Heart right ventricle (tissue), 16 donors: Measurements from ENCODE around the gene ZBTB8OS. TPM values are rescaled to one million over a fixed set of nuclear protein-coding genes. Genes with fewer than 3 reads are reported as not detected.
"Not testable (repeated sequence)": the region's sequence is repeated elsewhere in the genome, so short reads cannot be mapped to it uniquely, and the experiment has no call there.

ENCODE experiments used
- ATAC-seq, 8 donors: fragments of 200-7000 bp; cut with Tn5 transposase; one replicate each; pipeline ENCODE4 v1.9.1; 2020; ENCODE audit warnings: mild to moderate bottlenecking in 8 of 8, moderate library complexity in 8 of 8, moderate number of reproducible peaks in 1 of 8
- DNase-seq, 2 donors: peaks; one replicate each; pipeline ENCODE4 v3.0.0-alpha.2; 2020
- H3K27ac ChIP-seq, 10 donors: fragments of 200-600 bp; sonication (generic) in 2 of 10; one replicate each; pipeline versions ENCODE4 v1.5.0 to v1.8.0; 2020 to 2022; ENCODE audit warnings: mild to moderate bottlenecking in 3 of 10
- H3K27me3 ChIP-seq, 7 donors: fragments of 200-600 bp; one replicate each; pipeline ENCODE4 v1.8.0; 2021 to 2022; ENCODE audit warnings: mild to moderate bottlenecking in 2 of 7
- H3K36me3 ChIP-seq, 9 donors: fragments of 200-600 bp; sonication (generic) in 1 of 9; one replicate each; pipeline versions ENCODE4 v1.5.0 to v1.8.0; 2020 to 2022; ENCODE audit warnings: mild to moderate bottlenecking in 2 of 9
- H3K4me1 ChIP-seq, 9 donors: fragments of 200-600 bp; sonication (generic) in 1 of 9; one replicate each; pipeline versions ENCODE4 v1.5.0 to v1.8.0; 2020 to 2022; ENCODE audit warnings: mild to moderate bottlenecking in 4 of 9
- H3K4me3 ChIP-seq, 10 donors: fragments of 200-600 bp; sonication (generic) in 2 of 10; one replicate each; pipeline versions ENCODE4 v1.5.0 to v1.8.0; 2020 to 2022; ENCODE audit warnings: mild to moderate bottlenecking in 7 of 10, moderate library complexity in 2 of 10
- H3K9me3 ChIP-seq, 11 donors: fragments of 200-600 bp in 10 of 11; sonication (generic) in 2 of 11; one replicate each; pipeline versions ENCODE4 v1.5.0 to v1.8.0; 2013 to 2022; ENCODE audit warnings: mild to moderate bottlenecking in 2 of 11, control low read depth in 1 of 11, moderate library complexity in 1 of 11
- WGBS, 2 donors: extraction: QIAGEN DNeasy Blood & Tissue Kit; methylation state at CpG; one replicate each; pipeline ENCODE4 v1.1.7; 2013; ENCODE audit warnings: inconsistent platforms in 1 of 2; 5-methylcytosine and 5-hydroxymethylcytosine counted together
- intact Hi-C, 10 donors: fragments of 100-400 bp; cut with DNase I; formaldehyde crosslinking; loops; one replicate each; pipeline versions ENCODE4 v1.11.1 to v1.14.2; 2022
- long read RNA-seq, 3 donors: library from polyadenylated mRNA; unstranded; transcript quantifications; one replicate each; pipeline ENCODE4 v2.0.0, GENCODE V29; 2020 to 2021
- polyA plus RNA-seq, 2 donors: library from polyadenylated mRNA; stranded (reverse); fragments of 200-250 nt; gene quantifications; one replicate each; pipeline ENCODE4 v1.2.3, GENCODE V29; 2013
- total RNA-seq, 10 donors: library from RNA; stranded (reverse); fragmentation: NEBNext Ultra II Directional in 3 of 10; extraction: Animal tissue kit (Norgen Biotek cat#: 25700) in 3 of 10; gene quantifications; one replicate each; pipeline versions ENCODE4 v1.2.1 to v1.2.4, GENCODE V29; 2021 to 2023
- TF ChIP-seq, protein P1 (sequence below), 9 donors: fragments of 200-600 bp; sonication (generic) in 2 of 9; IDR thresholded peaks; one replicate each; pipeline versions ENCODE4 v1.5.0 to v1.8.0; 2021 to 2022; ENCODE audit warnings: antibody characterized with exemption in 9 of 9, mild to moderate bottlenecking in 5 of 9, moderate library complexity in 1 of 9
- donor health status: Arrhythmogenic right ventricular cardiomyopathy.
- donor health status: ischemic (EF 13 %, LVEDD 7.1; RV severe dilation, severe dysfunction).
- donor health status: healthy with polysubstance abuse.
- donor health status: DM: no; HTN: yes; CAD: no.
- donor health status: DM: no; HTN: no; CAD: no.
- donor health status: ischemic (EF 25% LVEDD 6.9; RV normal size, moderate dysfunction).
- donor health status: ischemic (EF 25% LVEDD 5.7; RV mildly dilated, moderate dysfunction).
- donor health status: healthy.
- donor health status: DM: yes; HTN: yes; CAD: no.
- donor health status: Ischemic cardiomyopathy.
- donor health status: ischemic (EF 35%, LVEDD 5.7; RV mildly dilated, moderate dysfunction).
- donor health status: nonischemic (EF 11% LVEDD 7.7; RV severe dilation, severe dysfunction).
- donor health status: DM: yes; HTN: yes; CAD: no.
- donor health status: PGD.
- donor health status: ischemic (EF 29% LVEDD 5.4; RV normal size, mild dysfunction).
- donor health status: nonischemic (EF 23%, LVEDD 6.1; RV moderate dilation, normal function).

The ZBTB8OS gene
- total RNA-seq (10 to 100 TPM; 27.5 to 45.1 (median 32.6) TPM), polyA plus RNA-seq (10 to 100 TPM; 54.7 to 65.0 TPM)
- long read RNA-seq, donor 1, partial matches to known transcripts: 9 of 23 reads
- long read RNA-seq, donor 1, other reads (novel, unspliced or antisense): 5 of 23 reads
- long read RNA-seq, donor 2, transcript ZBTB8OS-208 (7 exons, 1,601 nt): major isoform, 6 of 27 reads
- long read RNA-seq, donor 2, partial matches to known transcripts: 6 of 27 reads
- long read RNA-seq, donor 2, other reads (novel, unspliced or antisense): 12 of 27 reads
- long read RNA-seq, donor 3, transcript ZBTB8OS-208 (7 exons, 1,601 nt): major isoform, 11 of 23 reads
- long read RNA-seq, donor 3, partial matches to known transcripts: 2 of 23 reads
- long read RNA-seq, donor 3, other reads (novel, unspliced or antisense): 8 of 23 reads

DNA sequence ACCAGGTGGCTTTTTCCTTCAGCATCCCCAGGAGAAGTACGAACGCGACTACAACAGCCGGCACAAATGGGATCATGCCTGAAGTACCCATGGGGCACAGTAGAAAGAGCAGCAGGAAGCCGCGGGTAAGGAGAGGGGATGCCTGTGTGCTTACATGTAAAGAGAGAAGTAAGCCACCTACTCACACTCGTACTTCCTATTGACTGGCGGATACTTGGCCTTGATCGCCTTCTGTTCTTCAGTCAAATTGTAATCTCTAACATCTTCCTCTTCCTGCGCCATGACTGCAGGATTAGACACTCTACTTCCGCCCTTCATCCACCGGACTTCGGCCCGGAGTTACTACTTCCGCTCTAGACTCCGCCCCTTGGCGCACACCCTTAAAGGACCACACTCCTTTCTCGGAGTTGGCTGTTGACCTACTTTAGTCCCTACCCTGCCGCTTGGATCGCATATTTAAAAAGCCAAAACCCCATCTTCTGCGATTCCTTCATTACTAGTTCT, at the start of gene ZBTB8OS:
Gene ZBTB8OS, minus strand, starts transcription at position 303 of the 504 bp plus-strand sequence. Its CDS starts 21 bp downstream, at position 282.
- ATAC-seq: peak; percentile 88 to 96 (median 92)
- Histone ChIP-seq H3K9me3 (no peaks in the 10 kb centered on the region), H3K4me3 (peak within 1 kb of the TSS; percentile 61 to 95 (median 79)), H3K36me3 (peaks cover 0 to 43% (median 13%) of the 10 kb centered on the region in 9 donors), H3K27ac (peak within 1 kb of the TSS; percentile 93 to 100 (median 98)), H3K27me3 (no peaks in the 10 kb centered on the region), H3K4me1 (peaks cover 3 to 62% (median 37%) of the 10 kb centered on the region in 9 donors)
- TF ChIP-seq, protein P1, sequence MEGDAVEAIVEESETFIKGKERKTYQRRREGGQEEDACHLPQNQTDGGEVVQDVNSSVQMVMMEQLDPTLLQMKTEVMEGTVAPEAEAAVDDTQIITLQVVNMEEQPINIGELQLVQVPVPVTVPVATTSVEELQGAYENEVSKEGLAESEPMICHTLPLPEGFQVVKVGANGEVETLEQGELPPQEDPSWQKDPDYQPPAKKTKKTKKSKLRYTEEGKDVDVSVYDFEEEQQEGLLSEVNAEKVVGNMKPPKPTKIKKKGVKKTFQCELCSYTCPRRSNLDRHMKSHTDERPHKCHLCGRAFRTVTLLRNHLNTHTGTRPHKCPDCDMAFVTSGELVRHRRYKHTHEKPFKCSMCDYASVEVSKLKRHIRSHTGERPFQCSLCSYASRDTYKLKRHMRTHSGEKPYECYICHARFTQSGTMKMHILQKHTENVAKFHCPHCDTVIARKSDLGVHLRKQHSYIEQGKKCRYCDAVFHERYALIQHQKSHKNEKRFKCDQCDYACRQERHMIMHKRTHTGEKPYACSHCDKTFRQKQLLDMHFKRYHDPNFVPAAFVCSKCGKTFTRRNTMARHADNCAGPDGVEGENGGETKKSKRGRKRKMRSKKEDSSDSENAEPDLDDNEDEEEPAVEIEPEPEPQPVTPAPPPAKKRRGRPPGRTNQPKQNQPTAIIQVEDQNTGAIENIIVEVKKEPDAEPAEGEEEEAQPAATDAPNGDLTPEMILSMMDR (IDR thresholded peaks at IDR 0.05): no peak
- DNase-seq: peak; percentile 88 to 94
- intact Hi-C loops: loop anchor here in 1 of 10 donors (2.0 to 5.0 kb wide), 2 partner anchors 37 to 52 kb away; partner anchors contain the start of gene SYNC
- 0% methylated on average over 21 of the region's 21 CpGs for WGBS, 2 donors

DNA sequence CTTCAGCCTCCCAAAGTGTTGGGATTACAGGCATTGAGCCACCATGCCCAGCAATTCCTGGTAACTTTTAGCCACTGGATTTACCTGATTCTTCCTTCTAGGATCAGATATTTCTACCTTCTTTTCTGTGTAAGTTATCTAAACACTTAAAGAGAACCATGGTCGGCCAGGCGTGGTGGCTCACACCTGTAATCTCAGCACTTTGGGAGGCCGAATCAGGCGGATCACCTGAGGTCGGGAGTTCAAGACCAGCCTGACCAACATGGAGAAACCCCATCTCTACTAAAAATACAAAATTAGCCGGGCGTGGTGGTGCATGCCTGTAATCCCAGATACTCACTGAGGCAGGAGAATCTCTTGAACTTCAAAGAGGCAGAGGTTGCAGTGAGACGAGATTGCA, 46.6 kb upstream of the ZBTB8OS start:
- WGBS, 2 donors: 96 to 98% methylated on average over 8 of the region's 8 CpGs
- H3K36me3 ChIP-seq: peaks cover 0 to 21% (median 0%) of the 10 kb centered on the region in 9 donors
- DNase-seq, ATAC-seq, H3K27me3 ChIP-seq, H3K9me3 ChIP-seq, intact Hi-C loops, H3K4me3 ChIP-seq, H3K27ac ChIP-seq: not testable (repeated sequence)
- H3K4me1 ChIP-seq: peaks cover 7 to 46% (median 39%) of the 10 kb centered on the region in 9 donors

DNA sequence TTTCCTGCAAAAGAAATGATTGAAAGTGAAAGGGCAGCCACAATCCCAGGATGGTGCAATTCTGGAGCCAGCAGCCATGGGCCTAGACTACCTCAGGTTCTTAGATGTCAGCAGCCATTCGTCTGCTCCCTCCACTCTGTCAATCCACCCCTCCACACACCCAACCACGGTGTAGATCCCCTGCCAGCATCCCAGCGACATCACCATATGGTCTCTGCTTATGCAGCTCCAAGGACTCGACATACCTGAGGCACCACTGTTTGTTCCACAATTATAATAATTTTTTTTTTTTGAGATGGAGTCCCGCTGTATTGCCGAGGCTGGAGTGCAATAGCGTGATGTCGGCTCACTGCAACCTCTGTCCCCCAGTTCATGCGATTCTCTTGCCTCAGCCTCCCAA, 45.7 kb upstream of the ZBTB8OS start:
- DNase-seq (no peak), ATAC-seq (no peak)
- peak overlapping the region in 1 of 10 donors; percentile 73 for H3K27ac ChIP-seq
- intact Hi-C loops: no loop called here
- H3K27me3 ChIP-seq: no peaks in the 10 kb centered on the region
- no peaks in the 10 kb centered on the region for H3K9me3 ChIP-seq
- H3K4me1 ChIP-seq: peaks cover 7 to 37% (median 30%) of the 10 kb centered on the region in 9 donors
- WGBS, 2 donors: 93 to 95% methylated on average over 9 of the region's 9 CpGs
- H3K4me3 ChIP-seq: no peak overlapping the region
- H3K36me3 ChIP-seq: peaks cover 0 to 21% (median 0%) of the 10 kb centered on the region in 9 donors
- TF ChIP-seq, protein P1 (IDR thresholded peaks at IDR 0.05): no peak

DNA sequence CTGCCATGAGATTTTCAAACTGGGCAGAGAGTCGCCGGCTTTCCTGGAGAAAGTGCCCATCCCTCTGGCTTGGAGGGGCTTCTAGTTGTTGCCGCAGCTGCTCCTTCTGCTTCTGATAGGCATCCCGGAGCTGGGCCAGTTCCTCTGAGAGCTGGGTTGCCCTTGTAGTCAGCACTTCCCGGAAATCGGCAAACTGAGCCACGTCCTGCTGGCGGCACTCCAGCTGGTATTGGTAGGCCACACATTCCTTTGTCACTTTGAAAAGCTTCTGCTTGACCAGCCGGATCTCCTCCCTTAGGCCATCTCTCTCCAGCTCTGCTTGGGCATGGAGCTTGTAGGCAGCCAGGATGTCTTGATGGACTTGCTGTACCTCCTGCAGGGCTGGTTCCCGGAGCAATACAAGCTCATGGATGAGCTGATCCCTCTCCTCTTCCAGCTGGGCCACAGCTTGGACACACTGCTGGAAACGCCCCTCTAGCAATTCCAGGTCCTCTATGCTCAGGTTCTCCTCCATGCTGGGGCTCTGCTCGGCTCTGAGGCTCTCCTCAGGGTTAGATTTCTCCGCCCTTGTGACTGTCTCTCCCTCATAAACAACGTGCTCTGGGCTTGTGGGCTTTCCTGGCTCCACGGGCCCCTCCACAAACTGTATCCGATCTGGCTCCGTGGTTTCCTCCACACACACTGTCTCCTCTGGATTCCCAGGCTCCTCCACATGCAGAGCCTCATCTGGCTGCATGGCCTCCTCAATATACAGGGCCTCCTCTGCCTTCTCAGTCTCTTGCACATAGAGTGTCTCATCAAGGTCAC, 45.0 kb upstream of the ZBTB8OS start:
- intact Hi-C loops: no loop called here
- peak overlapping the region; percentile 3 to 73 (median 38) for H3K27ac ChIP-seq
- no peaks in the 10 kb centered on the region for H3K27me3 ChIP-seq
- WGBS, 2 donors: 50 to 57% methylated on average over 17 of the region's 17 CpGs
- H3K36me3 ChIP-seq: peaks cover 0 to 21% (median 0%) of the 10 kb centered on the region in 9 donors
- peak; percentile 17 to 77 (median 39) for ATAC-seq
- H3K4me3 ChIP-seq: peak overlapping the region in 5 of 10 donors; percentile 5 to 19 (median 12)
- TF ChIP-seq, protein P1 (IDR thresholded peaks at IDR 0.05): no peak
- peaks cover 7 to 34% (median 26%) of the 10 kb centered on the region in 9 donors for H3K4me1 ChIP-seq
- H3K9me3 ChIP-seq: no peaks in the 10 kb centered on the region
- DNase-seq: peak; percentile 65 to 73
